Neutrophil (primary cell): Measurements from ENCODE around the gene MSN.

ENCODE experiments used
- H3K27ac ChIP-seq: fragments of 200-600 bp; sonication (generic); 2 replicates; pipeline ENCODE4 v1.5.1; 2016; ENCODE audit warnings: mild to moderate bottlenecking, moderate library complexity
- H3K27me3 ChIP-seq: fragments of 200-600 bp; sonication (generic); 2 replicates; pipeline ENCODE4 v1.6.0; 2016; ENCODE audit warnings: mild to moderate bottlenecking
- H3K36me3 ChIP-seq: fragments of 200-600 bp; sonication (generic); 2 replicates; pipeline ENCODE4 v1.5.1; 2017
- H3K4me1 ChIP-seq, 2 experiments: fragments of 200-600 bp in 1 of 2; sonication (generic) in 1 of 2; 1 replicate in 1 of 2; 2 replicates in 1 of 2; pipeline versions ENCODE4 v1.5.1 to v1.6.1; 2013 to 2016; ENCODE audit warnings: low read depth in 1 of 2, low read length in 1 of 2, mild to moderate bottlenecking in 1 of 2, moderate library complexity in 1 of 2; ENCODE audit not compliant: control insufficient read depth in 1 of 2, insufficient read depth in 1 of 2
- H3K4me3 ChIP-seq, 2 experiments: fragments of 200-600 bp in 1 of 2; sonication (generic) in 1 of 2; 1 replicate in 1 of 2; 2 replicates in 1 of 2; pipeline ENCODE4 v1.5.1; 2013 to 2016; ENCODE audit warnings: low read depth in 1 of 2, low read length in 1 of 2, mild to moderate bottlenecking in 1 of 2, moderate library complexity in 1 of 2
- H3K9me3 ChIP-seq: fragments of 200-600 bp; sonication (generic); 2 replicates; pipeline ENCODE4 v1.5.1; 2016
- CTCF ChIP-seq: fragments of 200-600 bp; sonication (generic); IDR thresholded peaks from 2 replicates; pipeline ENCODE4 v1.5.1; 2016; ENCODE audit warnings: antibody characterized with exemption

MSN gene

GRCh38 chrX:65668377-65669310 lies 1.2 kb downstream of the MSN start:
- H3K4me3 ChIP-seq = peak overlapping the region; percentile 76 to 90

GRCh38 chrX:65671286-65671685 lies 3.8 kb downstream of the MSN start:
- no peak for TF ChIP-seq CTCF
- Histone ChIP-seq H3K36me3 (no peaks in the 10 kb centered on the region), H3K9me3 (no peaks in the 10 kb centered on the region), H3K4me1 (peaks cover 64 to 82% of the 10 kb centered on the region in 2 experiments), H3K27me3 (no peaks in the 10 kb centered on the region), H3K4me3 (peak overlapping the region in 1 of 2 experiments; percentile 35), H3K27ac (peak overlapping the region; percentile 75)

More at GRCh38 chrX:65668377-65669310, 1.2 kb downstream of the MSN start:
- Histone ChIP-seq H3K27ac (peak overlapping the region; percentile 91), H3K9me3 (no peaks in the 10 kb centered on the region), H3K4me1 (peaks cover 37 to 56% of the 10 kb centered on the region in 2 experiments), H3K36me3 (no peaks in the 10 kb centered on the region), H3K27me3 (no peaks in the 10 kb centered on the region)
- no peak for TF ChIP-seq CTCF

GRCh38 chrX:65671966-65672365 lies 4.5 kb downstream of the MSN start:
- Histone ChIP-seq H3K4me3 (peak overlapping the region; percentile 18 to 35), H3K4me1 (peaks cover 68 to 84% of the 10 kb centered on the region in 2 experiments), H3K36me3 (no peaks in the 10 kb centered on the region), H3K27me3 (no peaks in the 10 kb centered on the region), H3K9me3 (no peaks in the 10 kb centered on the region), H3K27ac (peak overlapping the region; percentile 75)
- no peak for TF ChIP-seq CTCF

GRCh38 chrX:65673857-65674203 lies 6.4 kb downstream of the MSN start:
- Histone ChIP-seq H3K27me3 (no peaks in the 10 kb centered on the region), H3K4me3 (peak overlapping the region; percentile 21 to 43), H3K36me3 (no peaks in the 10 kb centered on the region), H3K27ac (peak overlapping the region; percentile 75), H3K4me1 (peaks cover 82 to 98% of the 10 kb centered on the region in 2 experiments), H3K9me3 (no peaks in the 10 kb centered on the region)
- TF ChIP-seq CTCF = no peak

GRCh38 chrX:65674204-65674893 lies 6.9 kb downstream of the MSN start:
- H3K4me3 ChIP-seq = peak overlapping the region; percentile 21 to 43
- TF ChIP-seq CTCF = no peak
- H3K4me1 ChIP-seq = peaks cover 87 to 98% of the 10 kb centered on the region in 2 experiments

More at GRCh38 chrX:65674204-65674893, 6.9 kb downstream of the MSN start:
- Histone ChIP-seq H3K27me3 (no peaks in the 10 kb centered on the region), H3K27ac (peak overlapping the region; percentile 75), H3K36me3 (no peaks in the 10 kb centered on the region), H3K9me3 (no peaks in the 10 kb centered on the region)
